Activated CD4-positive, alpha-beta T cell treated with anti-CD3 and anti-CD28 coated beads, Interleukin-2, amount 10 ng/mL, durations not matched to agents 24 days and 14 days (primary cell): ENCODE data around the gene TFDP1. TPM values are rescaled to one million over a fixed set of nuclear protein-coding genes. Genes with fewer than 3 reads are reported as not detected.
"Not testable (repeated sequence)": the region's sequence is repeated elsewhere in the genome, so short reads cannot be mapped to it uniquely, and the experiment has no call there.

Source experiments
- DNase-seq: peaks from one replicate; pipeline ENCODE4 v3.0.0; 2022
- H3K27ac Mint-ChIP-seq: one replicate; pipeline ENCODE4 v1.8.0; 2022; ENCODE audit warnings: mild to moderate bottlenecking, mixed read lengths
- H3K27me3 Mint-ChIP-seq: one replicate; pipeline ENCODE4 v1.8.0; 2022; ENCODE audit warnings: mixed read lengths
- H3K36me3 Mint-ChIP-seq: one replicate; pipeline ENCODE4 v1.8.0; 2022; ENCODE audit warnings: low read depth, mild to moderate bottlenecking, mixed read lengths
- H3K4me1 Mint-ChIP-seq: one replicate; pipeline ENCODE4 v1.8.0; 2021; ENCODE audit warnings: mixed read lengths
- H3K4me3 Mint-ChIP-seq: one replicate; pipeline ENCODE4 v1.8.0; 2022; ENCODE audit warnings: mild to moderate bottlenecking, moderate library complexity, mixed read lengths
- H3K9me3 Mint-ChIP-seq: one replicate; pipeline ENCODE4 v1.8.0; 2021; ENCODE audit warnings: mixed read lengths
- intact Hi-C: fragments of 100-400 bp; cut with micrococcal nuclease; formaldehyde crosslinking; loops from one replicate; pipeline ENCODE4 v1.15.1; 2023
- total RNA-seq: library from RNA; stranded (reverse); gene quantifications from 2 replicates; pipeline ENCODE4 v1.2.3, GENCODE V29; 2022

The TFDP1 gene
- total RNA-seq, 1 donor from 2014 or later, result 180 TPM

- intact Hi-C loops, result no loop called here
- Mint-ChIP-seq H3K4me1 (peaks cover 31% of the 10 kb centered on the region), H3K36me3 (peaks cover 54% of the 10 kb centered on the region), H3K27ac (no peak overlapping the region), H3K4me3 (no peak overlapping the region), H3K27me3 (no peaks in the 10 kb centered on the region), H3K9me3 (no peaks in the 10 kb centered on the region)
- no peak for DNase-seq
These were observed 5.4 kb downstream of the TFDP1 start for GRCh38 chr13:113589961-113590339.

- Mint-ChIP-seq H3K27me3 (no peaks in the 10 kb centered on the region), H3K27ac (no peak overlapping the region), H3K9me3 (no peaks in the 10 kb centered on the region), H3K4me1 (peaks cover 21% of the 10 kb centered on the region), H3K36me3 (peaks cover 56% of the 10 kb centered on the region), H3K4me3 (no peak overlapping the region)
- no peak for DNase-seq
- intact Hi-C loops, result no loop called here
These were observed 7.2 kb downstream of the TFDP1 start for GRCh38 chr13:113591750-113592149.

- Mint-ChIP-seq H3K9me3 (no peaks in the 10 kb centered on the region), H3K27ac (no peak overlapping the region), H3K36me3 (peaks cover 55% of the 10 kb centered on the region), H3K4me3 (no peak overlapping the region), H3K27me3 (no peaks in the 10 kb centered on the region), H3K4me1 (peaks cover 16% of the 10 kb centered on the region)
- DNase-seq, result no peak
- intact Hi-C loops, result no loop called here
These were observed 8.0 kb downstream of the TFDP1 start for GRCh38 chr13:113592571-113592970.

GRCh38 chr13:113594066-113594821 is 9.7 kb downstream of the TFDP1 start:
- H3K4me1 Mint-ChIP-seq, H3K27me3 Mint-ChIP-seq, intact Hi-C loops, H3K27ac Mint-ChIP-seq, H3K4me3 Mint-ChIP-seq, DNase-seq, H3K9me3 Mint-ChIP-seq: not testable (repeated sequence)
- H3K36me3 Mint-ChIP-seq, result peaks cover 56% of the 10 kb centered on the region

GRCh38 chr13:113595131-113595530 is 10.6 kb downstream of the TFDP1 start:
- Mint-ChIP-seq H3K4me1 (peaks cover 7% of the 10 kb centered on the region), H3K9me3 (no peaks in the 10 kb centered on the region), H3K4me3 (no peak overlapping the region), H3K36me3 (peaks cover 63% of the 10 kb centered on the region), H3K27ac (no peak overlapping the region), H3K27me3 (no peaks in the 10 kb centered on the region)
- intact Hi-C loops, result no loop called here
- no peak for DNase-seq

GRCh38 chr13:113596321-113597200 is 12.0 kb downstream of the TFDP1 start:
- H3K27ac Mint-ChIP-seq, result no peak overlapping the region
- intact Hi-C loops, result no loop called here
- peaks cover 4% of the 10 kb centered on the region for H3K4me1 Mint-ChIP-seq
- H3K9me3 Mint-ChIP-seq, result no peaks in the 10 kb centered on the region
- H3K4me3 Mint-ChIP-seq, result no peak overlapping the region
- peaks cover 63% of the 10 kb centered on the region for H3K36me3 Mint-ChIP-seq
- no peak for DNase-seq
- no peaks in the 10 kb centered on the region for H3K27me3 Mint-ChIP-seq

- H3K27me3 Mint-ChIP-seq, result no peaks in the 10 kb centered on the region
- H3K36me3 Mint-ChIP-seq, result peaks cover 56% of the 10 kb centered on the region
- H3K4me3 Mint-ChIP-seq, result no peak overlapping the region
- no peaks in the 10 kb centered on the region for H3K9me3 Mint-ChIP-seq
- H3K4me1 Mint-ChIP-seq, result peaks cover 2% of the 10 kb centered on the region
- no peak for DNase-seq
- no peak overlapping the region for H3K27ac Mint-ChIP-seq
- intact Hi-C loops, result no loop called here
These were observed 13.0 kb downstream of the TFDP1 start for GRCh38 chr13:113597391-113598080.

- H3K36me3 Mint-ChIP-seq, result peaks cover 53% of the 10 kb centered on the region
These were observed 13.5 kb downstream of the TFDP1 start for GRCh38 chr13:113598081-113598410.

GRCh38 chr13:113598481-113598880 is 13.9 kb downstream of the TFDP1 start:
- DNase-seq, result no peak

More at GRCh38 chr13:113598081-113598410, 13.5 kb downstream of the TFDP1 start:
- Mint-ChIP-seq H3K27ac (no peak overlapping the region), H3K4me1 (peaks cover 4% of the 10 kb centered on the region), H3K4me3 (no peak overlapping the region), H3K9me3 (no peaks in the 10 kb centered on the region), H3K27me3 (no peaks in the 10 kb centered on the region)
- DNase-seq, result no peak
- intact Hi-C loops, result no loop called here

GRCh38 chr13:113599391-113599790 is 14.8 kb downstream of the TFDP1 start:
- peaks cover 4% of the 10 kb centered on the region for H3K4me1 Mint-ChIP-seq
- H3K4me3 Mint-ChIP-seq, result no peak overlapping the region
- H3K9me3 Mint-ChIP-seq, result no peaks in the 10 kb centered on the region
- H3K36me3 Mint-ChIP-seq, result peaks cover 53% of the 10 kb centered on the region
- H3K27ac Mint-ChIP-seq, result no peak overlapping the region
- H3K27me3 Mint-ChIP-seq, result no peaks in the 10 kb centered on the region
- DNase-seq, result no peak
- intact Hi-C loops, result no loop called here

More at GRCh38 chr13:113598481-113598880, 13.9 kb downstream of the TFDP1 start:
- Mint-ChIP-seq H3K4me3 (no peak overlapping the region), H3K9me3 (no peaks in the 10 kb centered on the region), H3K27ac (no peak overlapping the region), H3K4me1 (peaks cover 4% of the 10 kb centered on the region), H3K36me3 (peaks cover 53% of the 10 kb centered on the region), H3K27me3 (no peaks in the 10 kb centered on the region)
- intact Hi-C loops, result no loop called here

- no peak overlapping the region for H3K4me3 Mint-ChIP-seq
- H3K27me3 Mint-ChIP-seq, result no peaks in the 10 kb centered on the region
- no peaks in the 10 kb centered on the region for H3K9me3 Mint-ChIP-seq
- intact Hi-C loops, result no loop called here
- no peak overlapping the region for H3K27ac Mint-ChIP-seq
- peaks cover 11% of the 10 kb centered on the region for H3K4me1 Mint-ChIP-seq
- DNase-seq, result no peak
- peaks cover 38% of the 10 kb centered on the region for H3K36me3 Mint-ChIP-seq
These were observed 16.9 kb downstream of the TFDP1 start for GRCh38 chr13:113601166-113602070.

- Mint-ChIP-seq H3K36me3 (peaks cover 30% of the 10 kb centered on the region), H3K9me3 (no peaks in the 10 kb centered on the region), H3K4me3 (no peak overlapping the region), H3K4me1 (peaks cover 11% of the 10 kb centered on the region), H3K27ac (no peak overlapping the region), H3K27me3 (no peaks in the 10 kb centered on the region)
- no peak for DNase-seq
- intact Hi-C loops, result no loop called here
These were observed 17.9 kb downstream of the TFDP1 start for GRCh38 chr13:113602291-113602988.
